Activated CD4-positive, alpha-beta memory T cell treated with anti-CD3 and anti-CD28 coated beads, Interleukin-2, amount 10 ng/mL, durations not matched to agents 7 days and 5 days (primary cell): ENCODE results near the gene MAST1. TPM values are rescaled to one million over a fixed set of nuclear protein-coding genes. Genes with fewer than 3 reads are reported as not detected.

Experiments
- CTCF ChIA-PET: fragments of 350-600 bp; sonication (Branson Sonifier 250); formaldehyde crosslinking; loops from one replicate; lab custom pipeline; 2021; ENCODE audit warnings: antibody characterized with exemption, inconsistent platforms; lab: Charles Lee
- POLR2A ChIA-PET: fragments of 350-600 bp; sonication (Branson Sonifier 250); formaldehyde crosslinking; loops from one replicate; lab custom pipeline; 2021; ENCODE audit warnings: antibody characterized with exemption; lab: Charles Lee
- DNase-seq: peaks from one replicate; pipeline ENCODE4 v3.0.0-alpha.2; 2020
- H3K27ac Mint-ChIP-seq: one replicate; pipeline ENCODE4 v1.8.0; 2021; ENCODE audit warnings: mild to moderate bottlenecking, mixed read lengths
- H3K27me3 Mint-ChIP-seq: one replicate; pipeline ENCODE4 v1.8.0; 2021; ENCODE audit warnings: mixed read lengths
- H3K36me3 Mint-ChIP-seq: one replicate; pipeline ENCODE4 v1.8.0; 2021; ENCODE audit warnings: low read depth, mixed read lengths
- H3K4me1 Mint-ChIP-seq: one replicate; pipeline ENCODE4 v1.8.0; 2021; ENCODE audit warnings: mixed read lengths
- H3K4me3 Mint-ChIP-seq: one replicate; pipeline ENCODE4 v1.8.0; 2021; ENCODE audit warnings: mild to moderate bottlenecking, mixed read lengths
- H3K9me3 Mint-ChIP-seq: one replicate; pipeline ENCODE4 v1.8.0; 2021; ENCODE audit warnings: mixed read lengths
- total RNA-seq, 2 experiments: library from RNA; stranded (reverse); gene quantifications; one replicate each; pipeline ENCODE4 v1.2.3, GENCODE V29; 2021

Gene MAST1
- 1 to 10 TPM; 1.1 to 2.1 TPM for total RNA-seq

DNA sequence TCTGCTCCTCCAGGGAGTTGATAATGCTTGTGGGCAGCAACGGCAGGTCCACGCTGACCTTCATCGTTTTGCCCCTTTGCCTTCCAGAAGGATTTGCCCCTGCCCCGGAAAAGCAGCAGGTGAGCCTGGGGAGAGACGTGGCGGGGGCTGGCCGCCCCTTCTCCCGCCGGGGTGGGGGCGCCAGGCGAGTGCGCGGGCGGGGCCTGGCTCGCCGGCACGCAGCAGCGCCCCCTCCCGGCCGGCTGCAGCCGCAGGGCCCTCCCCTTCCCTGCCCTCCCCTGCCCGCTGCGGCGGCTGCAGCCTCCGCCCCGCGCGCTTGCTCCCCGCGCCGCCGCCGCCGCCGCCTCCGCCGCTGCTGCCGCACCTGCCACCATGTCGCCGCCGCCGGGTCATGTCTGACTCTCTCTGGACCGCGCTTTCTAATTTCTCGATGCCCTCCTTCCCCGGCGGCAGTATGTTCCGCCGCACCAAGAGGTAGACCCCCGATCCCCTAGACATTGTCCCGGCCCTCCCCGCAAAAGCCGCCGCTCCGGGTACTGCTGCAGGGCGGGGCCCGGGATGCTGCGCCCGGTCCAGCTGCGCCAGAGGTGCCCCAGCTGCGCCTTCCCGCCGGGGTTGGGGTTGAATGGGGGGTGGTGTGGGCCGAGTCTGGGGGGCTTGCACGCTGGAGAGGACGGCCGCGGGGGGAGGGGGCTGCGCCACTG, at the start of gene MAST1:
Gene MAST1 (plus strand): TSS at position 334 of the 704 bp plus-strand sequence. CDS start 58 bp downstream, at position 392.
- POLR2A ChIA-PET: interaction anchor here (1.0 kb wide), 1 partner anchor 60 kb away, joined by 3 read pairs; no protein-coding TSS in a partner anchor
- Mint-ChIP-seq H3K27me3 (peaks cover 76% of the 10 kb centered on the region), H3K4me3 (peak within 1 kb of the TSS; percentile 51), H3K36me3 (no peaks in the 10 kb centered on the region), H3K27ac (no peak within 1 kb of the TSS), H3K9me3 (no peaks in the 10 kb centered on the region), H3K4me1 (peaks cover 41% of the 10 kb centered on the region)
- peak; percentile 61 for DNase-seq
- CTCF ChIA-PET: interaction anchor here (1.8 kb wide), 1 partner anchor 9 kb away, joined by 15 read pairs; no protein-coding TSS in a partner anchor

GRCh38 chr19:12788682-12789097, 49.6 kb upstream of the MAST1 start:
- Mint-ChIP-seq H3K9me3 (no peaks in the 10 kb centered on the region), H3K4me1 (peaks cover 34% of the 10 kb centered on the region), H3K27ac (peak overlapping the region; percentile 94), H3K27me3 (no peaks in the 10 kb centered on the region), H3K36me3 (peaks cover 16% of the 10 kb centered on the region), H3K4me3 (peak overlapping the region; percentile 86)
- POLR2A ChIA-PET: interaction anchor here (1.0 to 2.2 kb wide), 8 partner anchors 10 to 375 kb away, joined by 3 to 41 read pairs (median 6); partner anchors contain the start of genes GET3, RNASEH2A, TNPO2 and TRIR
- CTCF ChIA-PET: interaction anchor here (0.5 to 3.4 kb wide), 8 partner anchors 11 to 55 kb away, joined by 3 to 25 read pairs (median 3); no protein-coding TSS in a partner anchor
- DNase-seq: peak; percentile 52

DNA sequence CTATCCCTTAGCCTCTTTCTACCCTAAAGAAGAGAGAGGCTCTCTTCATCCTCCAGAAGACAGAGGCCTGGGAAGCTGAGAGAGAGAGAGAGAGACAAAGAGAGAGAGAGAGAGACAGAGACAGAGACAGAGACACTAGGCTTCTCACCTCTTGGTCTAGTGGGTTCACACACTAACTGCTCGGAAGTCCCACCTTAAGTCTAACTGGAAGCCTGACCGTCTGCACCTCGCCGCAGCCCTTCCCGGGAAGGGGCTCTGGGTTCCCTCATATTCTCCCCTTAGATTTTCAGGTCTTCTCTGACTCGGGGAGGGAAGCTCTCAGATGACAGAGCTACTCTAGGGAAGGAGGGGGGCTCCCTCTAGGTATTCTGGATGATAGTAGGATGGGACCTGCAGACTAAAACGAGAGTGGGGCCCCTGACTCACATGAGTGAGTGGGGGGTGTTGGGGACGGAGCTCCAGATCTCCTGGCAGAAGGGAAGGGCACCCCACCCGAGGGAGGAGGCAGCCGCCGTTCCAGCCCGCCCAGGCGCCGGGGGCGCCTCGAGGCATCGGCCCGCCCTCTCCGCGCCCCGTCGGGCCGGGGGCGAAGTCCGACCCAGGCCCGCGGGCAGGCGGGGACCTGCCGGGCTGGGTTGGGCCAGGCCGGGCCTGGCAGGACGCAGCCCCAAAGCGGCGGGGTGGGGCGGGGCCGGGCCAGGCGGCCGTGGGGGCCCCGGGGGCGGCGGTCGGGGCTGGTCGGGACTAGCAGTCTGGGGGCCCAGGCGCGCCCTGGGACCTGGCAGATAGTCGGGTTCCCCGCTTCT, 49.0 kb upstream of the MAST1 start:
- no peak for DNase-seq
- peaks cover 16% of the 10 kb centered on the region for H3K36me3 Mint-ChIP-seq
- CTCF ChIA-PET: interaction anchor here (0.5 to 3.4 kb wide), 8 partner anchors 12 to 55 kb away, joined by 3 to 25 read pairs (median 3); no protein-coding TSS in a partner anchor
- peaks cover 38% of the 10 kb centered on the region for H3K4me1 Mint-ChIP-seq
- peak overlapping the region; percentile 93 for H3K4me3 Mint-ChIP-seq
- H3K27me3 Mint-ChIP-seq: no peaks in the 10 kb centered on the region
- H3K27ac Mint-ChIP-seq: peak overlapping the region; percentile 98
- no peaks in the 10 kb centered on the region for H3K9me3 Mint-ChIP-seq
- POLR2A ChIA-PET: interaction anchor here (1.0 to 2.2 kb wide), 8 partner anchors 11 to 375 kb away, joined by 3 to 41 read pairs (median 6); partner anchors contain the start of genes GET3, RNASEH2A, TNPO2 and TRIR

GRCh38 chr19:12789904-12790619, 48.3 kb upstream of the MAST1 start:
- Mint-ChIP-seq H3K36me3 (peaks cover 16% of the 10 kb centered on the region), H3K9me3 (no peaks in the 10 kb centered on the region), H3K4me3 (peak overlapping the region; percentile 93), H3K27ac (peak overlapping the region; percentile 98), H3K4me1 (peaks cover 45% of the 10 kb centered on the region), H3K27me3 (no peaks in the 10 kb centered on the region)
- ChIA-PET POLR2A (interaction anchor here (1.0 to 14.7 kb wide), 12 partner anchors 12 to 374 kb away, joined by 3 to 574 read pairs (median 15); partner anchors contain the start of genes CALR, GET3, HOOK2 and PRDX2), CTCF (interaction anchor here (1.3 to 13.9 kb wide), 6 partner anchors 8 to 56 kb away, joined by 3 to 419 read pairs (median 42); partner anchors contain the start of gene HOOK2)
- DNase-seq: peak; percentile 98

GRCh38 chr19:12790628-12791344, 47.5 kb upstream of the MAST1 start:
- H3K27me3 Mint-ChIP-seq: no peaks in the 10 kb centered on the region
- peaks cover 49% of the 10 kb centered on the region for H3K4me1 Mint-ChIP-seq
- peaks cover 16% of the 10 kb centered on the region for H3K36me3 Mint-ChIP-seq
- POLR2A ChIA-PET: interaction anchor here (1.2 to 14.7 kb wide), 14 partner anchors 11 to 365 kb away, joined by 3 to 574 read pairs (median 12); partner anchors contain the start of genes CALR, DHPS, GET3 and HOOK2
- CTCF ChIA-PET: interaction anchor here (0.7 to 13.9 kb wide), 7 partner anchors 8 to 57 kb away, joined by 3 to 419 read pairs (median 13); partner anchors contain the start of genes HOOK2, RNASEH2A and TRIR
- no peak for DNase-seq
- H3K4me3 Mint-ChIP-seq: peak overlapping the region; percentile 93
- peak overlapping the region; percentile 98 for H3K27ac Mint-ChIP-seq
- H3K9me3 Mint-ChIP-seq: no peaks in the 10 kb centered on the region

DNA sequence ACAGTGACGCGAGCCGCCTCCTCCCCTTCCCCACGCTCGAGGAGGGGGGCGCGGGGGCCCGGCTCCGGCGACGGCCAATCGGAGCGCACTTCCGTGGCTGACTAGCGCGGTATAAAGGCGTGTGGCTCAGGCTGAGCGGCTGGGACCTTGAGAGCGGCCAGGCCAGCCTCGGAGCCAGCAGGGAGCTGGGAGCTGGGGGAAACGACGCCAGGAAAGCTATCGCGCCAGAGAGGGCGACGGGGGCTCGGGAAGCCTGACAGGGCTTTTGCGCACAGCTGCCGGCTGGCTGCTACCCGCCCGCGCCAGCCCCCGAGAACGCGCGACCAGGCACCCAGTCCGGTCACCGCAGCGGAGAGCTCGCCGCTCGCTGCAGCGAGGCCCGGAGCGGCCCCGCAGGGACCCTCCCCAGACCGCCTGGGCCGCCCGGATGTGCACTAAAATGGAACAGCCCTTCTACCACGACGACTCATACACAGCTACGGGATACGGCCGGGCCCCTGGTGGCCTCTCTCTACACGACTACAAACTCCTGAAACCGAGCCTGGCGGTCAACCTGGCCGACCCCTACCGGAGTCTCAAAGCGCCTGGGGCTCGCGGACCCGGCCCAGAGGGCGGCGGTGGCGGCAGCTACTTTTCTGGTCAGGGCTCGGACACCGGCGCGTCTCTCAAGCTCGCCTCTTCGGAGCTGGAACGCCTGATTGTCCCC, 46.8 kb upstream of the MAST1 start, which contains the start of gene JUNB:
Gene JUNB (plus strand): TSS at position 142 of the 706 bp plus-strand sequence. CDS start 286 bp downstream, at position 428.
- Mint-ChIP-seq H3K4me1 (peaks cover 56% of the 10 kb centered on the region), H3K9me3 (no peaks in the 10 kb centered on the region), H3K27me3 (no peaks in the 10 kb centered on the region), H3K36me3 (peaks cover 18% of the 10 kb centered on the region), H3K4me3 (peak within 1 kb of the TSS; percentile 93), H3K27ac (peak within 1 kb of the TSS; percentile 98)
- POLR2A ChIA-PET: interaction anchor here (0.6 to 14.7 kb wide), 23 partner anchors 10 to 376 kb away, joined by 3 to 574 read pairs (median 6); partner anchors contain the start of genes CALR, DHPS, GET3 and HOOK2
- DNase-seq: peak; percentile 97
- CTCF ChIA-PET: interaction anchor here (0.7 to 13.9 kb wide), 11 partner anchors 9 to 181 kb away, joined by 3 to 419 read pairs (median 6); partner anchors contain the start of genes HOOK2, RNASEH2A, TRIR and ZNF490

GRCh38 chr19:12792051-12792852, 46.1 kb upstream of the MAST1 start:
- Mint-ChIP-seq H3K36me3 (peaks cover 20% of the 10 kb centered on the region), H3K9me3 (no peaks in the 10 kb centered on the region), H3K27me3 (no peaks in the 10 kb centered on the region), H3K4me3 (peak overlapping the region; percentile 93), H3K27ac (peak overlapping the region; percentile 98), H3K4me1 (peaks cover 52% of the 10 kb centered on the region)
- ChIA-PET CTCF (interaction anchor here (0.8 to 13.9 kb wide), 14 partner anchors 10 to 182 kb away, joined by 3 to 419 read pairs (median 6); partner anchors contain the start of genes HOOK2, RNASEH2A, TRIR and ZNF490), POLR2A (interaction anchor here (0.6 to 14.7 kb wide), 29 partner anchors 10 to 1054 kb away, joined by 3 to 574 read pairs (median 5); partner anchors contain the start of genes CALR, DHPS, GET3 and HOOK2)
- peak; percentile 86 for DNase-seq

DNA sequence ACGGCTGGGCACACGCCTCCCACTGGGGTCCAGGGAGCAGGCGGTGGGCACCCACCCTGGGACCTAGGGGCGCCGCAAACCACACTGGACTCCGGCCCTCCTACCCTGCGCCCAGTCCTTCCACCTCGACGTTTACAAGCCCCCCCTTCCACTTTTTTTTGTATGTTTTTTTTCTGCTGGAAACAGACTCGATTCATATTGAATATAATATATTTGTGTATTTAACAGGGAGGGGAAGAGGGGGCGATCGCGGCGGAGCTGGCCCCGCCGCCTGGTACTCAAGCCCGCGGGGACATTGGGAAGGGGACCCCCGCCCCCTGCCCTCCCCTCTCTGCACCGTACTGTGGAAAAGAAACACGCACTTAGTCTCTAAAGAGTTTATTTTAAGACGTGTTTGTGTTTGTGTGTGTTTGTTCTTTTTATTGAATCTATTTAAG, 45.4 kb upstream of the MAST1 start:
- Mint-ChIP-seq H3K4me1 (peaks cover 50% of the 10 kb centered on the region), H3K27me3 (no peaks in the 10 kb centered on the region), H3K4me3 (peak overlapping the region; percentile 93), H3K9me3 (no peaks in the 10 kb centered on the region), H3K36me3 (peaks cover 20% of the 10 kb centered on the region), H3K27ac (peak overlapping the region; percentile 98)
- POLR2A ChIA-PET: interaction anchor here (0.8 to 14.7 kb wide), 23 partner anchors 9 to 1053 kb away, joined by 3 to 574 read pairs (median 6); partner anchors contain the start of genes CALR, DHPS, FBXW9 and GET3
- CTCF ChIA-PET: interaction anchor here (0.8 to 13.9 kb wide), 12 partner anchors 10 to 92 kb away, joined by 3 to 419 read pairs (median 6); partner anchors contain the start of genes GET3, HOOK2, RNASEH2A and TRIR
- DNase-seq: no peak

GRCh38 chr19:12793290-12794195, 44.8 kb upstream of the MAST1 start:
- CTCF ChIA-PET: interaction anchor here (0.8 to 13.9 kb wide), 11 partner anchors 11 to 92 kb away, joined by 3 to 419 read pairs (median 10); partner anchors contain the start of genes GET3, HOOK2 and TRIR

More at GRCh38 chr19:12793290-12794195, 44.8 kb upstream of the MAST1 start:
- Mint-ChIP-seq H3K4me1 (peaks cover 43% of the 10 kb centered on the region), H3K9me3 (no peaks in the 10 kb centered on the region), H3K27ac (peak overlapping the region; percentile 98), H3K4me3 (peak overlapping the region; percentile 93), H3K27me3 (no peaks in the 10 kb centered on the region), H3K36me3 (peaks cover 20% of the 10 kb centered on the region)
- DNase-seq: peak; percentile 94
- POLR2A ChIA-PET: interaction anchor here (0.8 to 14.7 kb wide), 20 partner anchors 8 to 362 kb away, joined by 3 to 574 read pairs (median 6); partner anchors contain the start of genes CALR, DHPS, FBXW9 and GET3
